Glomerular visceral epithelial cell (primary cell): ENCODE data around the gene FAM13A.
A peak's percentile ranks its signal among the peaks of the same experiment; 100 is the strongest.

Experiments used
- DNase-seq: peaks from one replicate; pipeline ENCODE4 v3.0.0-alpha.2; 2016; ENCODE audit errors: extremely low spot score

Gene FAM13A

GRCh38 chr4:88747351-88747750 lies 309.6 kb downstream of the FAM13A start:
- no peak for DNase-seq

- DNase-seq = no peak
Observed at GRCh38 chr4:88746206-88746605, 310.8 kb downstream of the FAM13A start.

- DNase-seq = no peak
Observed at GRCh38 chr4:88745581-88746163, 311.3 kb downstream of the FAM13A start.

- no peak for DNase-seq
Observed at GRCh38 chr4:88745175-88745574, 311.8 kb downstream of the FAM13A start.

GRCh38 chr4:88744609-88745008 lies 312.4 kb downstream of the FAM13A start:
- DNase-seq = no peak

- DNase-seq = peak; percentile 73
Observed at GRCh38 chr4:88743696-88744095, 313.3 kb downstream of the FAM13A start.

GRCh38 chr4:88742561-88742960 lies 314.4 kb downstream of the FAM13A start:
- peak; percentile 40 for DNase-seq

GRCh38 chr4:88738180-88738579 lies 318.8 kb downstream of the FAM13A start:
- no peak for DNase-seq

GRCh38 chr4:88737307-88737941 lies 319.6 kb downstream of the FAM13A start:
- peak; percentile 87 for DNase-seq

- no peak for DNase-seq
Observed at GRCh38 chr4:88736264-88736663, 320.7 kb downstream of the FAM13A start.

GRCh38 chr4:88735564-88735963 lies 321.4 kb downstream of the FAM13A start:
- DNase-seq = no peak

GRCh38 chr4:88734403-88734949 lies 322.5 kb downstream of the FAM13A start:
- no peak for DNase-seq

- no peak for DNase-seq
Observed at GRCh38 chr4:88732714-88733368, 324.1 kb downstream of the FAM13A start.

GRCh38 chr4:88731381-88731780 lies 325.6 kb downstream of the FAM13A start:
- no peak for DNase-seq

- no peak for DNase-seq
Observed at GRCh38 chr4:88730811-88731210, 326.2 kb downstream of the FAM13A start.

- no peak for DNase-seq
Observed at GRCh38 chr4:88729146-88729760, 327.7 kb downstream of the FAM13A start.

GRCh38 chr4:88728146-88728545 lies 328.8 kb downstream of the FAM13A start:
- no peak for DNase-seq

GRCh38 chr4:88725986-88726385 lies 331.0 kb downstream of the FAM13A start:
- no peak for DNase-seq

- no peak for DNase-seq
Observed at GRCh38 chr4:88725143-88725542, 331.8 kb downstream of the FAM13A start.

GRCh38 chr4:88724406-88724805 lies 332.6 kb downstream of the FAM13A start:
- no peak for DNase-seq

- no peak for DNase-seq
Observed at GRCh38 chr4:88722828-88723227, 334.2 kb downstream of the FAM13A start.

- no peak for DNase-seq
Observed at GRCh38 chr4:88722276-88722780, 334.7 kb downstream of the FAM13A start.
